Stomach (tissue), 9 donors: ENCODE measurements around the gene DTD1. TPM values are rescaled to one million over a fixed set of nuclear protein-coding genes. Genes with fewer than 3 reads are reported as not detected.

Source experiments
- DNase-seq, 2 donors: peaks; one replicate each; pipeline versions ENCODE4 v3.0.0 to v3.0.0-alpha.2; 2013 to 2019
- H3K27ac ChIP-seq, 5 donors: fragments of 200-600 bp in 4 of 5; sonication (generic) in 4 of 5; one replicate each; pipeline ENCODE4 v1.5.1; 2013 to 2019; ENCODE audit warnings: mild to moderate bottlenecking in 1 of 5, moderate library complexity in 1 of 5
- H3K27me3 ChIP-seq, 3 donors: fragments of 200-600 bp; sonication (generic); one replicate each; pipeline ENCODE4 v1.5.1; 2017 to 2019; ENCODE audit warnings: mixed run types in 1 of 3
- H3K36me3 ChIP-seq, 4 donors: fragments of 200-600 bp; sonication (generic); 1 replicate in 3 of 4; 2 replicates in 1 of 4; pipeline ENCODE4 v1.5.1; 2016 to 2019
- H3K4me1 ChIP-seq, 4 donors: fragments of 200-600 bp; sonication (generic); one replicate each; pipeline ENCODE4 v1.5.1; 2016 to 2019
- H3K4me3 ChIP-seq, 4 donors: fragments of 200-600 bp; sonication (generic) in 3 of 4; one replicate each; pipeline ENCODE4 v1.5.1; 2016 to 2019; ENCODE audit warnings: mild to moderate bottlenecking in 1 of 4
- H3K9me3 ChIP-seq, 4 donors: fragments of 200-600 bp; sonication (generic); one replicate each; pipeline ENCODE4 v1.5.1; 2016 to 2019
- EP300 ChIP-seq: sonication (generic); formaldehyde crosslinking; IDR thresholded peaks from one replicate; pipeline ENCODE4 v1.6.1; 2017; ENCODE audit warnings: antibody characterized with exemption
- POLR2A ChIP-seq, 4 donors: fragments of 450-650 bp; IDR thresholded peaks; one replicate each; pipeline ENCODE4 v1.6.1; 2016; ENCODE audit warnings: antibody characterized with exemption in 4 of 4, control low read depth in 2 of 4, mild to moderate bottlenecking in 1 of 4, moderate library complexity in 1 of 4
- POLR2AphosphoS5 ChIP-seq, 3 donors: sonication (generic); formaldehyde crosslinking; IDR thresholded peaks; one replicate each; pipeline ENCODE4 v1.6.1; 2016; ENCODE audit warnings: antibody characterized with exemption in 3 of 3
- WGBS, 5 donors: extraction: QIAGEN DNeasy Blood & Tissue Kit in 3 of 5; methylation state at CpG; one replicate each; pipeline versions ENCODE4 v1.1.5 to v1.1.7; 2013 to 2018; 5-methylcytosine and 5-hydroxymethylcytosine counted together
- intact Hi-C: fragments of 100-400 bp; cut with DNase I; formaldehyde crosslinking; loops from one replicate; pipeline ENCODE4 v1.15.1; 2023; ENCODE audit warnings: low total_unique reads
- polyA plus RNA-seq, 3 donors: library from polyadenylated mRNA; stranded (reverse); fragments of 200-250 nt; gene quantifications; one replicate each; pipeline ENCODE4 v1.2.3, GENCODE V29; 2013
- total RNA-seq, 5 donors: library from RNA; depleted of rRNA; stranded (reverse); fragments of >200 nt; gene quantifications; one replicate each; pipeline versions ENCODE4 v1.1.0 to v1.2.3, GENCODE V29; 2014 to 2016
- TF ChIP-seq, protein P1 (sequence below), 7 experiments: fragments of 450-650 bp in 4 of 7; fragments of 200-600 bp in 3 of 7; sonication (generic) in 3 of 7; IDR thresholded peaks; one replicate each; pipeline ENCODE4 v1.5.1; 2016 to 2019; ENCODE audit warnings: antibody characterized with exemption in 7 of 7, control low read depth in 2 of 7, mild to moderate bottlenecking in 1 of 7
- donor health status: healthy with polysubstance abuse.
- donor health status: Bipolar disorder and iron deficiency.
- donor health status: healthy.

The DTD1 gene
- total and polyA plus RNA-seq, 8 donors: 4.5 to 30.4 (median 15.7) TPM; not detected in 1

DNA sequence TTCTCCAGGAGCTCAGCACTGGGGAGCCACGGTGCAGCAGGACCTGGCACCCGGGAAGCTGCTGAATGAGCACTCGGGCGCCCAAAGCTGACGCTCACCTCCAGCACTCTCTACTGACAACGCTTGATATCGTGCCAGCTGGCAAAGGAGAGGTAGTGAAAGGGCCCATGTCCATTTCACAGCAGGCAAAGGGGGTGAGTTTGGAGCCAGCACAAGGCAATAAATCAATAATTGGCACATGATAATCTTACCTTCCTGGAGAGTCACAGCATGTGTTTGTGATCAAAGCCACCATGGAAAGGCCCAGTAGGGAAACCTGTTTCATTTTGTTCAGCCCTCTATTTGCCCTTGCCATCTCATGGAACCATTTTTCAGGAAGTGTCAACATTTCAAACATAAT lies 43.9 kb upstream of the DTD1 start:
- Histone ChIP-seq H3K27me3 (no peaks in the 10 kb centered on the region), H3K27ac (peak overlapping the region in 3 of 5 donors; percentile 18 to 67 (median 49)), H3K36me3 (peaks cover 43 to 100% (median 99%) of the 10 kb centered on the region in 4 donors), H3K4me3 (no peak overlapping the region), H3K4me1 (peaks cover 0 to 5% (median 2%) of the 10 kb centered on the region in 4 donors), H3K9me3 (no peaks in the 10 kb centered on the region)
- intact Hi-C loops: no loop called here
- DNase-seq: peak; percentile 10 to 85
- TF ChIP-seq, protein P1, sequence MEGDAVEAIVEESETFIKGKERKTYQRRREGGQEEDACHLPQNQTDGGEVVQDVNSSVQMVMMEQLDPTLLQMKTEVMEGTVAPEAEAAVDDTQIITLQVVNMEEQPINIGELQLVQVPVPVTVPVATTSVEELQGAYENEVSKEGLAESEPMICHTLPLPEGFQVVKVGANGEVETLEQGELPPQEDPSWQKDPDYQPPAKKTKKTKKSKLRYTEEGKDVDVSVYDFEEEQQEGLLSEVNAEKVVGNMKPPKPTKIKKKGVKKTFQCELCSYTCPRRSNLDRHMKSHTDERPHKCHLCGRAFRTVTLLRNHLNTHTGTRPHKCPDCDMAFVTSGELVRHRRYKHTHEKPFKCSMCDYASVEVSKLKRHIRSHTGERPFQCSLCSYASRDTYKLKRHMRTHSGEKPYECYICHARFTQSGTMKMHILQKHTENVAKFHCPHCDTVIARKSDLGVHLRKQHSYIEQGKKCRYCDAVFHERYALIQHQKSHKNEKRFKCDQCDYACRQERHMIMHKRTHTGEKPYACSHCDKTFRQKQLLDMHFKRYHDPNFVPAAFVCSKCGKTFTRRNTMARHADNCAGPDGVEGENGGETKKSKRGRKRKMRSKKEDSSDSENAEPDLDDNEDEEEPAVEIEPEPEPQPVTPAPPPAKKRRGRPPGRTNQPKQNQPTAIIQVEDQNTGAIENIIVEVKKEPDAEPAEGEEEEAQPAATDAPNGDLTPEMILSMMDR (IDR thresholded peaks at IDR 0.05): no peak
- peak in 1 of 3 donors; percentile 8 for TF ChIP-seq POLR2AphosphoS5 (IDR thresholded peaks at IDR 0.05)
- 36 to 59% (median 38%) methylated on average over 7 of the region's 7 CpGs for WGBS, 5 donors

GRCh38 chr20:18545566-18545965 lies 42.3 kb upstream of the DTD1 start:
- 92 to 100% (median 94%) methylated on average over 1 of the region's 1 CpG for WGBS, 5 donors
- intact Hi-C loops: no loop called here
- Histone ChIP-seq H3K27me3 (no peaks in the 10 kb centered on the region), H3K36me3 (peaks cover 47 to 100% (median 99%) of the 10 kb centered on the region in 4 donors), H3K4me3 (no peak overlapping the region), H3K4me1 (peaks cover 0 to 5% (median 2%) of the 10 kb centered on the region in 4 donors), H3K9me3 (no peaks in the 10 kb centered on the region), H3K27ac (no peak overlapping the region)
- TF ChIP-seq, protein P1 (IDR thresholded peaks at IDR 0.05): no peak
- no peak for TF ChIP-seq POLR2AphosphoS5 (IDR thresholded peaks at IDR 0.05)
- no peak for TF ChIP-seq EP300
- TF ChIP-seq POLR2A (IDR thresholded peaks at IDR 0.05): no peak
- DNase-seq: no peak

DNA sequence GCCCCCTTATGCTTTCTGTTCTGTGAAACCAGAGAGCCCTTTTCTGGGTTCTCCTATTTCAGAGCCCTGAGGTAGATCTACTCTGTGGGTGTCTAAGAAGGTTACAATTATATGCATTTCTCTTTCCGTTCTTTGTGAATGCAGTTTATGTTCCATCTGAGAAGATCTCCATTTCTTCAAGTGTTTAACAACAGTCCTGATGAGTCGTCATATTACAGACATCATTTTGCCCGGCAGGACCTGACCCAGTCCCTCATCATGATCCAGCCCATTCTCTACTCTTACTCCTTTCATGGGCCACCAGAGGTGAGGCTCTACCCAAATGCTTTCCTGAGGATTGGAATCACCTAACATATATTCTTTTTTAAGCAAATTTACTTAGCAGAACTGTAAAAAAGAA lies 39.4 kb upstream of the DTD1 start:
- Histone ChIP-seq H3K9me3 (no peaks in the 10 kb centered on the region), H3K36me3 (peaks cover 54 to 100% (median 99%) of the 10 kb centered on the region in 4 donors), H3K27ac (no peak overlapping the region), H3K4me3 (no peak overlapping the region), H3K27me3 (no peaks in the 10 kb centered on the region), H3K4me1 (peaks cover 0 to 5% (median 2%) of the 10 kb centered on the region in 4 donors)
- intact Hi-C loops: no loop called here
- DNase-seq: no peak
- 90 to 100% (median 96%) methylated on average over 3 of the region's 3 CpGs for WGBS, 5 donors
- no peak for TF ChIP-seq POLR2A (IDR thresholded peaks at IDR 0.05)
- TF ChIP-seq POLR2AphosphoS5 (IDR thresholded peaks at IDR 0.05): no peak
- no peak for TF ChIP-seq EP300
- TF ChIP-seq, protein P1 (IDR thresholded peaks at IDR 0.05): no peak

DNA sequence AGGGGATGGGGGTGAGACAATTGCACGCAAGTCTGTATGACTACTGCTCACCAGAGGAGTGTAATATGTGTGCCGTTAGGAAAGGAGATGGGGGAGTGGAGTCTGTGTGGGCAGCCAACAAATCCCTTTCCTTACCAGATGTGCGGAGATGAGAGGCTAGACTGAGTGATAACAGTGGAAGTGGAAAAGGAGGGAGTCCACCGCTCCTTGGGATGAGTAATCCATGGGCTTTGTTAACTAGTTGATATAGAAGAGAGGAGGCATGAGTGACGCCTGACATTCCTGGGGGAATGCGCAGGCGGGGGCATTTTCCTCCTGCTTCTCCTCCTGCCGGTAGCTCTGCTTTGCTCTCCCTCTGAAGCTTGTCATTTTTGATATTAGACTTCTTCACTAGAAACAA lies 34.1 kb upstream of the DTD1 start:
- H3K4me1 ChIP-seq: no peaks in the 10 kb centered on the region

More for the DNA sequence above, 34.1 kb upstream of the DTD1 start:
- H3K36me3 ChIP-seq: peaks cover 60 to 100% (median 97%) of the 10 kb centered on the region in 4 donors
- WGBS, 5 donors: 95 to 98% (median 96%) methylated on average over 8 of the region's 8 CpGs
- no peak for DNase-seq
- no peak for TF ChIP-seq EP300
- no peak for TF ChIP-seq POLR2AphosphoS5 (IDR thresholded peaks at IDR 0.05)
- TF ChIP-seq POLR2A (IDR thresholded peaks at IDR 0.05): no peak
- TF ChIP-seq, protein P1 (IDR thresholded peaks at IDR 0.05): no peak
- H3K9me3 ChIP-seq: no peaks in the 10 kb centered on the region
- no peaks in the 10 kb centered on the region for H3K27me3 ChIP-seq
- no peak overlapping the region for H3K27ac ChIP-seq
- no peak overlapping the region for H3K4me3 ChIP-seq
- intact Hi-C loops: no loop called here
